ENCODE results near the gene CTSE.

The CTSE gene

GRCh38 chr1:206013026-206013795 is 10.5 kb downstream of the CTSE start:
- no peaks in the 10 kb centered on the region for H3K4me1 ChIP-seq (ENCODE audit: control insufficient read depth, insufficient read depth, low read length)
- H3K4me3 ChIP-seq (ENCODE audit: low read length in 2 of 2), result no peak overlapping the region
- H3K9me3 ChIP-seq (ENCODE audit: control insufficient read depth in 2 of 2, low read length in 2 of 2), result no peaks in the 10 kb centered on the region
- no peak overlapping the region for H3K9ac ChIP-seq (ENCODE audit: low read length in 2 of 2)
- H3K27ac ChIP-seq (ENCODE audit: low read length), result no peak overlapping the region
- H3K27me3 ChIP-seq (ENCODE audit: control insufficient read depth in 1 of 2, insufficient read depth in 2 of 2, low read length in 2 of 2), result no peaks in the 10 kb centered on the region
- no peaks in the 10 kb centered on the region for H3K36me3 ChIP-seq (ENCODE audit: control insufficient read depth in 2 of 2, insufficient read depth in 2 of 2, low read length in 2 of 2)

- no peaks in the 10 kb centered on the region for H3K27me3 ChIP-seq (ENCODE audit: control insufficient read depth in 1 of 2, insufficient read depth in 2 of 2, low read length in 2 of 2)
- no peaks in the 10 kb centered on the region for H3K4me1 ChIP-seq (ENCODE audit: control insufficient read depth, insufficient read depth, low read length)
- no peak overlapping the region for H3K27ac ChIP-seq (ENCODE audit: low read length)
- H3K4me3 ChIP-seq (ENCODE audit: low read length in 2 of 2), result no peak overlapping the region
- H3K9ac ChIP-seq (ENCODE audit: low read length in 2 of 2), result no peak overlapping the region
- H3K36me3 ChIP-seq (ENCODE audit: control insufficient read depth in 2 of 2, insufficient read depth in 2 of 2, low read length in 2 of 2), result no peaks in the 10 kb centered on the region
- H3K9me3 ChIP-seq (ENCODE audit: control insufficient read depth in 2 of 2, low read length in 2 of 2), result no peaks in the 10 kb centered on the region
Observed at GRCh38 chr1:206012086-206012859, 11.4 kb downstream of the CTSE start.

- H3K4me1 ChIP-seq (ENCODE audit: control insufficient read depth, insufficient read depth, low read length), result no peaks in the 10 kb centered on the region
- H3K4me3 ChIP-seq (ENCODE audit: low read length in 2 of 2), result no peak overlapping the region
- H3K27me3 ChIP-seq (ENCODE audit: control insufficient read depth in 1 of 2, insufficient read depth in 2 of 2, low read length in 2 of 2), result no peaks in the 10 kb centered on the region
- H3K36me3 ChIP-seq (ENCODE audit: control insufficient read depth in 2 of 2, insufficient read depth in 2 of 2, low read length in 2 of 2), result no peaks in the 10 kb centered on the region
- no peak overlapping the region for H3K9ac ChIP-seq (ENCODE audit: low read length in 2 of 2)
- H3K27ac ChIP-seq (ENCODE audit: low read length), result no peak overlapping the region
- no peaks in the 10 kb centered on the region for H3K9me3 ChIP-seq (ENCODE audit: control insufficient read depth in 2 of 2, low read length in 2 of 2)
Observed at GRCh38 chr1:206011057-206011456, 12.6 kb downstream of the CTSE start.

- H3K27me3 ChIP-seq (ENCODE audit: control insufficient read depth in 1 of 2, insufficient read depth in 2 of 2, low read length in 2 of 2), result no peaks in the 10 kb centered on the region
- no peaks in the 10 kb centered on the region for H3K9me3 ChIP-seq (ENCODE audit: control insufficient read depth in 2 of 2, low read length in 2 of 2)
- no peak overlapping the region for H3K4me3 ChIP-seq (ENCODE audit: low read length in 2 of 2)
- no peak overlapping the region for H3K9ac ChIP-seq (ENCODE audit: low read length in 2 of 2)
- H3K4me1 ChIP-seq (ENCODE audit: control insufficient read depth, insufficient read depth, low read length), result no peaks in the 10 kb centered on the region
- no peak overlapping the region for H3K27ac ChIP-seq (ENCODE audit: low read length)
- H3K36me3 ChIP-seq (ENCODE audit: control insufficient read depth in 2 of 2, insufficient read depth in 2 of 2, low read length in 2 of 2), result no peaks in the 10 kb centered on the region
Observed at GRCh38 chr1:206010060-206010459, 13.6 kb downstream of the CTSE start.

GRCh38 chr1:206006946-206007345 is 16.7 kb downstream of the CTSE start:
- Histone ChIP-seq H3K9ac (ENCODE audit: low read length in 2 of 2) (no peak overlapping the region), H3K27ac (ENCODE audit: low read length) (no peak overlapping the region), H3K4me3 (ENCODE audit: low read length in 2 of 2) (no peak overlapping the region), H3K9me3 (ENCODE audit: control insufficient read depth in 2 of 2, low read length in 2 of 2) (no peaks in the 10 kb centered on the region), H3K36me3 (ENCODE audit: control insufficient read depth in 2 of 2, insufficient read depth in 2 of 2, low read length in 2 of 2) (no peaks in the 10 kb centered on the region), H3K4me1 (ENCODE audit: control insufficient read depth, insufficient read depth, low read length) (peaks cover 18% of the 10 kb centered on the region), H3K27me3 (ENCODE audit: control insufficient read depth in 1 of 2, insufficient read depth in 2 of 2, low read length in 2 of 2) (no peaks in the 10 kb centered on the region)

GRCh38 chr1:206005778-206006180 is 17.9 kb downstream of the CTSE start:
- H3K27ac ChIP-seq (ENCODE audit: low read length), result no peak overlapping the region
- H3K9ac ChIP-seq (ENCODE audit: low read length in 2 of 2), result no peak overlapping the region

GRCh38 chr1:206005234-206005633 is 18.5 kb downstream of the CTSE start:
- Histone ChIP-seq H3K36me3 (ENCODE audit: control insufficient read depth in 2 of 2, insufficient read depth in 2 of 2, low read length in 2 of 2) (no peaks in the 10 kb centered on the region), H3K27me3 (ENCODE audit: control insufficient read depth in 1 of 2, insufficient read depth in 2 of 2, low read length in 2 of 2) (no peaks in the 10 kb centered on the region), H3K9me3 (ENCODE audit: control insufficient read depth in 2 of 2, low read length in 2 of 2) (no peaks in the 10 kb centered on the region), H3K4me3 (ENCODE audit: low read length in 2 of 2) (no peak overlapping the region), H3K9ac (ENCODE audit: low read length in 2 of 2) (no peak overlapping the region), H3K27ac (ENCODE audit: low read length) (no peak overlapping the region), H3K4me1 (ENCODE audit: control insufficient read depth, insufficient read depth, low read length) (peaks cover 25% of the 10 kb centered on the region)

More at GRCh38 chr1:206005778-206006180, 17.9 kb downstream of the CTSE start:
- no peaks in the 10 kb centered on the region for H3K36me3 ChIP-seq (ENCODE audit: control insufficient read depth in 2 of 2, insufficient read depth in 2 of 2, low read length in 2 of 2)
- H3K4me3 ChIP-seq (ENCODE audit: low read length in 2 of 2), result no peak overlapping the region
- H3K4me1 ChIP-seq (ENCODE audit: control insufficient read depth, insufficient read depth, low read length), result peaks cover 24% of the 10 kb centered on the region
- no peaks in the 10 kb centered on the region for H3K27me3 ChIP-seq (ENCODE audit: control insufficient read depth in 1 of 2, insufficient read depth in 2 of 2, low read length in 2 of 2)
- H3K9me3 ChIP-seq (ENCODE audit: control insufficient read depth in 2 of 2, low read length in 2 of 2), result no peaks in the 10 kb centered on the region

GRCh38 chr1:206004826-206005225 is 18.9 kb downstream of the CTSE start:
- H3K9ac ChIP-seq (ENCODE audit: low read length in 2 of 2), result no peak overlapping the region

GRCh38 chr1:206003854-206004800 is 19.6 kb downstream of the CTSE start:
- H3K4me1 ChIP-seq (ENCODE audit: control insufficient read depth, insufficient read depth, low read length), result peaks cover 25% of the 10 kb centered on the region
- H3K27me3 ChIP-seq (ENCODE audit: control insufficient read depth in 1 of 2, insufficient read depth in 2 of 2, low read length in 2 of 2), result no peaks in the 10 kb centered on the region
- H3K36me3 ChIP-seq (ENCODE audit: control insufficient read depth in 2 of 2, insufficient read depth in 2 of 2, low read length in 2 of 2), result no peaks in the 10 kb centered on the region
- H3K4me3 ChIP-seq (ENCODE audit: low read length in 2 of 2), result no peak overlapping the region
- no peak overlapping the region for H3K9ac ChIP-seq (ENCODE audit: low read length in 2 of 2)
- no peak overlapping the region for H3K27ac ChIP-seq (ENCODE audit: low read length)
- H3K9me3 ChIP-seq (ENCODE audit: control insufficient read depth in 2 of 2, low read length in 2 of 2), result no peaks in the 10 kb centered on the region

More at GRCh38 chr1:206004826-206005225, 18.9 kb downstream of the CTSE start:
- Histone ChIP-seq H3K4me1 (ENCODE audit: control insufficient read depth, insufficient read depth, low read length) (peaks cover 25% of the 10 kb centered on the region), H3K36me3 (ENCODE audit: control insufficient read depth in 2 of 2, insufficient read depth in 2 of 2, low read length in 2 of 2) (no peaks in the 10 kb centered on the region), H3K27ac (ENCODE audit: low read length) (no peak overlapping the region), H3K27me3 (ENCODE audit: control insufficient read depth in 1 of 2, insufficient read depth in 2 of 2, low read length in 2 of 2) (no peaks in the 10 kb centered on the region), H3K4me3 (ENCODE audit: low read length in 2 of 2) (no peak overlapping the region), H3K9me3 (ENCODE audit: control insufficient read depth in 2 of 2, low read length in 2 of 2) (no peaks in the 10 kb centered on the region)

Measured in stomach smooth muscle (tissue), 2 donors.